Astrocyte of the cerebellum (primary cell): ENCODE data around the gene TRAPPC6A.

Source experiments
- DNase-seq: peaks from one replicate; pipeline ENCODE4 v3.0.0-alpha.2; 2011; ENCODE audit warnings: low read depth
- H3K4me3 ChIP-seq: 2 replicates; pipeline ENCODE4 v1.5.1; 2011; ENCODE audit warnings: mild to moderate bottlenecking, low read depth, low read length, moderate library complexity
- in situ Hi-C: cut with HindIII; loops from 2 replicates; pipeline ENCODE4 v1.10.0; 2017; ENCODE audit warnings: low sequenced_read_pairs
- TF ChIP-seq, protein P1 (sequence below): IDR thresholded peaks from 2 replicates; pipeline ENCODE4 v1.5.1; 2012; ENCODE audit warnings: low read length, low read depth, moderate library complexity, mild to moderate bottlenecking; ENCODE audit errors: missing control alignments

TRAPPC6A gene

DNA sequence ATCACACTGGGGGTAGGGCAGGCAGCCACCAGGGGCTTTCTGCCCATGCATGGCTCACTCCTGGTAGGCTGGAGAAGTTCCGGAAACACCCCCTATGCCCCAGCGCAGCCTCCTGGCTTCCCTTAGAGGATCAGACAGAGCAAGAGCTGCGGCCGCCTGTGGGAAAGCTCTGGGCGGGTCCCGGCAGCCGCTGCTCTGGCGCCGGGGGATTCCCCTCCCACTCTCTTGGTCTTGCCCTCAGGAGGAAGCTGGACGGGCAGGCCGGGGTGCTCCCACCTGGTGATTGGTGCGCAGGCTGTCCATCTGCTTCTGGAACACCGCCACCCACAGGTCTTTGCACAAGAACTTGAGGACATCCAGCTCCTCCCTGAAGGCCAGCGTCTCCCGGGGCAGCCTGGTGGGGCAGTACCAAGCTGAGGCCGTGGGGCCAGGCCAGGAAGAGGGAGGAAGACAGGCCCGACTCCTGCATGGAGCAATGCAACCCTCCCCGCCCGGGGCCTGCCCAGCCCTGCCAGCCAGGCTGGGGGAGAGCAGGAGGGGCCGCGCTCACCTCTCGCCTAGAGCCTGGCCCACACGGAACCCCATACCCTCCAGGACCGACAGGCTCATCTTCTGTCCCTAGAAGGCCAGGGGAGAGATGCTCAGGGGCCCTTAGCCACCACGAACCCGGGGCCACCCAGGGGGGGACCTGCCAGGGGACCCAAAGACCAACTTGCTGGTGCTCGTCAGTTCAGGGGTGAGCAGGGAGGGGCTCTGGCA lies 13.3 kb downstream of the TRAPPC6A start:
- no peak overlapping the region for H3K4me3 ChIP-seq
- TF ChIP-seq, protein P1, sequence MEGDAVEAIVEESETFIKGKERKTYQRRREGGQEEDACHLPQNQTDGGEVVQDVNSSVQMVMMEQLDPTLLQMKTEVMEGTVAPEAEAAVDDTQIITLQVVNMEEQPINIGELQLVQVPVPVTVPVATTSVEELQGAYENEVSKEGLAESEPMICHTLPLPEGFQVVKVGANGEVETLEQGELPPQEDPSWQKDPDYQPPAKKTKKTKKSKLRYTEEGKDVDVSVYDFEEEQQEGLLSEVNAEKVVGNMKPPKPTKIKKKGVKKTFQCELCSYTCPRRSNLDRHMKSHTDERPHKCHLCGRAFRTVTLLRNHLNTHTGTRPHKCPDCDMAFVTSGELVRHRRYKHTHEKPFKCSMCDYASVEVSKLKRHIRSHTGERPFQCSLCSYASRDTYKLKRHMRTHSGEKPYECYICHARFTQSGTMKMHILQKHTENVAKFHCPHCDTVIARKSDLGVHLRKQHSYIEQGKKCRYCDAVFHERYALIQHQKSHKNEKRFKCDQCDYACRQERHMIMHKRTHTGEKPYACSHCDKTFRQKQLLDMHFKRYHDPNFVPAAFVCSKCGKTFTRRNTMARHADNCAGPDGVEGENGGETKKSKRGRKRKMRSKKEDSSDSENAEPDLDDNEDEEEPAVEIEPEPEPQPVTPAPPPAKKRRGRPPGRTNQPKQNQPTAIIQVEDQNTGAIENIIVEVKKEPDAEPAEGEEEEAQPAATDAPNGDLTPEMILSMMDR, result no peak
- DNase-seq, result no peak
- in situ Hi-C loops, result no loop called here

DNA sequence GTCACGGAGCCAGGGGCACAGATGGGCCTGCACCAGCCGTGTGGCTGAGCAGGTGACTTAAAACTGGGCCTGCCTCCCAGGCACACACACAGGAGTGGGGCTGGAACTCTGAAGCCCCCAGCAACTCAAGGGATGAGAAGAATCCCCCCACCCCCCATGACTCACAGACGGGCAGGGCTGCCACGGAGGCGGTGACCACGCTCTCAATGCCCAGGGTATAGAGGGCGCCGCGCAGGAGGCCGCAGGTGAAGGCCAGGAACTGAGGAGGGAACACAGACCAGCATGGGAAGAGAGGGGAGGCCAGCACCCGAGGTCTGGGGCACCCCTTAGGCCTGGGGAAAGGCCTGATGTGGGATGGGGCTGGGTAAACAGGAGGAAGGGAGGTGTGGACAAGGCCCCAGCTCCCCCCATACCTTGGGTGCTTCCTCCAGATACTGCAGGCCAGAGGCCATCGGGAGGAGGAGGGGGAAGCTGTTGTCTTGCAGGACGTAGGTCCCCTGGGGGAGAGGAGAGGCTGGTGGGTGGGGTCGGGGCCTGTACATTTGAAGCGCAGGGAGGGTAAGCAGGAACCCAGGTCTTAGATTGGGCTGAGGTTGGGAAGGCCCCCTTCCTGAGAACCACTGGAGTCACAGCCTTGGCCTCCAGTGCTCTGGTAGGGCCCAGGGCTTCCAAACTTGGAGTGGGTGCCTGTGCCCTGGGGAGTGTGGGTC lies 14.1 kb downstream of the TRAPPC6A start:
- H3K4me3 ChIP-seq, result no peak overlapping the region
- DNase-seq, result no peak
- TF ChIP-seq, protein P1, result no peak
- in situ Hi-C loops, result no loop called here

DNA sequence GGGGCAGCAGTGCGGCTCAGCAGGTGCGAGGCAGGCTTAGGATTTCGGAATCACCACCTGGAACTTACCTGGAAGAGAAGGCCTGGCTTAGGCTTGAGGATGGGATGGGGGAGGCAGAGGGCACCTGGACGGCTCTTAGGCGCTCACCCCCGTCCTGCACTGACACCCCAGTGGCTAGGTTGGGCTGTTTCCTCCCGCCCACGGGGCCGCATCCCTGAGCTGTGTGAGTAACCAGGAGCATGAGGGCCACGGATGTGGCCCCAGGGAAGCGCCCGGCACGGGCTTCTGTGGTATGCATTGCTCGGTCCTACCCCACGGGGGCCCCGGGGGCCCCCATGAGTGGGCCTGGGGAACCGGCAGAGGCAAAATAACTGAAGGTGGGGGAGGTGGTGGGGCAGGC lies 14.9 kb downstream of the TRAPPC6A start:
- in situ Hi-C loops, result no loop called here
- H3K4me3 ChIP-seq, result no peak overlapping the region
- TF ChIP-seq, protein P1, result no peak
- DNase-seq, result no peak

DNA sequence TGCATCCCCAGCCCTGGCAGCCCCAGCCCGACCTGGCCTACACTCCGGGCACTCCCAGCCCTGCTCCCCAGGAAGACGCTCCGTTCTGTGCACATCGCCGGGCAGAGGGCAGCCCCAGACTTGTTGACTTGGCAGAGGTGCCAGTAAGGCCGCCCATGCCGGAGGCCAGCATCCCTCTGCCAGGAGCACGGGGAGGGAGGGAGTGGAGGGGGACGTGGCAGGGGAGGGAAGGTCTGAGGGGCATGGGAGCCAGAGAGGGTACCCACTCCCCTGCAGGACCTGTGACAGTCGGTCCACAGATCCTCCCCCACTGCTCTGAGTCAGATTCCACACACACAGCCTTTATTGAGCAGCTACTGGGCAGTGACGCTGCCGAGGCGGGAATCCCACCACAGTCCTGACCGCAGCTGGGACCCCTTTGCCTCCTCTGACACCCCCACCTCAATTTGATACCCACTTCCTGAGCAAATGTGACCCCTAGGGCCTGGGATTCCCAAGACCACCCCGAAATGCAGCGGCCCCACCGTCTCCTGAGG lies 15.4 kb downstream of the TRAPPC6A start:
- H3K4me3 ChIP-seq, result no peak overlapping the region
- no peak for DNase-seq
- TF ChIP-seq, protein P1, result no peak
- in situ Hi-C loops, result no loop called here

- no peak overlapping the region for H3K4me3 ChIP-seq
- in situ Hi-C loops, result no loop called here
- no peak for DNase-seq
- TF ChIP-seq, protein P1, result peak; percentile 88
These were observed 16.1 kb downstream of the TRAPPC6A start for GRCh38 chr19:45161738-45162607.
